ENCODE results near the gene RBM38. TPM values are rescaled to one million over a fixed set of nuclear protein-coding genes. Genes with fewer than 3 reads are reported as not detected.

RBM38 gene
- polyA plus RNA-seq, 3 donors = 26.8 to 43.8 (median 37.6) TPM

GRCh38 chr20:57449398-57450354 is 58.5 kb downstream of the RBM38 start:
- no peak for DNase-seq

- DNase-seq = no peak
Measured at GRCh38 chr20:57450419-57450818, 59.2 kb downstream of the RBM38 start.

GRCh38 chr20:57450931-57451330 is 59.7 kb downstream of the RBM38 start:
- DNase-seq = no peak

GRCh38 chr20:57451431-57451794 is 60.2 kb downstream of the RBM38 start:
- DNase-seq = no peak

- DNase-seq = no peak
Measured at GRCh38 chr20:57451795-57452661, 60.8 kb downstream of the RBM38 start.

GRCh38 chr20:57455386-57455785 is 64.2 kb downstream of the RBM38 start:
- no peak for DNase-seq

GRCh38 chr20:57456116-57456515 is 64.9 kb downstream of the RBM38 start:
- no peak for DNase-seq

GRCh38 chr20:57457243-57458095 is 66.3 kb downstream of the RBM38 start:
- no peak for DNase-seq

- DNase-seq = no peak
Measured at GRCh38 chr20:57458400-57459160, 67.4 kb downstream of the RBM38 start.

Other genes with a start within 250 kb of the RBM38 start
- gene BMP7, start 124.8 kb upstream of the RBM38 start, polyA plus RNA-seq (ENCODE audit: insufficient read length in 3 of 3) = 100 to 1,000 TPM in 2 of 3 donors, 10 to 100 TPM in 1; 91.0 to 105 (median 101) TPM
- gene SPO11, start 61.6 kb upstream of the RBM38 start, polyA plus RNA-seq (ENCODE audit: insufficient read length in 3 of 3) = not detected
- gene RAE1, start 40.1 kb upstream of the RBM38 start, polyA plus RNA-seq (ENCODE audit: insufficient read length in 3 of 3) = 10 to 100 TPM; 57.4 to 61.1 (median 58.8) TPM
- gene CTCFL, start 133.7 kb downstream of the RBM38 start, polyA plus RNA-seq (ENCODE audit: insufficient read length in 3 of 3) = 1 to 10 TPM; 1.2 to 2.5 (median 2.2) TPM
- gene PCK1, start 169.7 kb downstream of the RBM38 start, polyA plus RNA-seq (ENCODE audit: insufficient read length in 3 of 3) = 10 to 100 TPM in 2 of 3 donors, 1 to 10 TPM in 1; 6.3 to 16.9 (median 16.6) TPM
- under 1 TPM in 2 of 3 donors, not detected in 1; 0.08 to 0.11 TPM for gene ZBP1, start 229.0 kb downstream of the RBM38 start, polyA plus RNA-seq (ENCODE audit: insufficient read length in 3 of 3)

All from renal pelvis (tissue), 4 donors.